ENCODE measurements around the gene FGF21.
A peak's percentile ranks its signal among the peaks of the same experiment; 100 is the strongest.
"Not testable (repeated sequence)": the region's sequence is repeated elsewhere in the genome, so short reads cannot be mapped to it uniquely, and the experiment has no call there.

The FGF21 gene

DNA sequence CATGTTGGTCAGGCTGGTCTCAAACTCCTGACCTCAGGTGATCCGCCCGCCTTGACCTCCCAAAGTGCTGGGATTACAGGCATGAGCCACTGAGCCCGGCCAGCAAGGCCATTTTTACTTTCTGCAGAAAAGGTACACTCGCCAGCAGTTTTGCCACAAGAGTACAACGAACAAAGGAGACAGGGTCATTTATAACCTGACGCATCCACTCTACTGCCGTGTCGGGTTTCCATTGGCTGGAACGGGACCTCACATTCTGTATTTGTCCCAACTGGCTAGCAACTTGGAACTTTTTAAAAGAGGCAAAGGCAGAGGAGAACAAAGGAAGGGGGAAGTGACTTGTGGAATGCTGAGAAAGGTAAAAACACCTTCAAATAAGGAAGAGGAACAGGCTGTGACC lies 32.0 kb downstream of the FGF21 start:
- DNase-seq (ENCODE audit: low spot score), result not testable (repeated sequence)

GRCh38 chr19:48793271-48793670 lies 37.9 kb downstream of the FGF21 start:
- no peak for DNase-seq (ENCODE audit: low spot score)

DNA sequence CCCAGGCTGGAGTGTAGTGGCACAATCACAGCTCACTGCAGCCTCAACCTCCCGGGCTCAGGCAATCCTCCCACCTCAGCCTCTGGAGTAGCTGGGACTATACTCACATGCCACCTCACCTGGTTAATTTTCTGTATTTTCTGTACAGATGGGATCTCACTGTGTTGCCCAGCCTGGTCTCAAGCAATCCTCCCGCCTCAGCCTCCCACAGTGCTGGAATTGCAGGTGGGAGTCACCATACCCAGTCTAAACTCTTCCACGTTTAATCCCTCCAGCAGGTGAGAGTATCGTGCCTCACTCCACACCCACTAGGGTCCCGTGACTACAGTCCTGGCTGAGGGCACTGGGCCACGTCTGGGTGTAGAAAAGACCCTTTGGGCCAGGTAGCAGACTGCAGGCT lies 39.0 kb downstream of the FGF21 start:
- no peak for DNase-seq (ENCODE audit: low spot score)

DNA sequence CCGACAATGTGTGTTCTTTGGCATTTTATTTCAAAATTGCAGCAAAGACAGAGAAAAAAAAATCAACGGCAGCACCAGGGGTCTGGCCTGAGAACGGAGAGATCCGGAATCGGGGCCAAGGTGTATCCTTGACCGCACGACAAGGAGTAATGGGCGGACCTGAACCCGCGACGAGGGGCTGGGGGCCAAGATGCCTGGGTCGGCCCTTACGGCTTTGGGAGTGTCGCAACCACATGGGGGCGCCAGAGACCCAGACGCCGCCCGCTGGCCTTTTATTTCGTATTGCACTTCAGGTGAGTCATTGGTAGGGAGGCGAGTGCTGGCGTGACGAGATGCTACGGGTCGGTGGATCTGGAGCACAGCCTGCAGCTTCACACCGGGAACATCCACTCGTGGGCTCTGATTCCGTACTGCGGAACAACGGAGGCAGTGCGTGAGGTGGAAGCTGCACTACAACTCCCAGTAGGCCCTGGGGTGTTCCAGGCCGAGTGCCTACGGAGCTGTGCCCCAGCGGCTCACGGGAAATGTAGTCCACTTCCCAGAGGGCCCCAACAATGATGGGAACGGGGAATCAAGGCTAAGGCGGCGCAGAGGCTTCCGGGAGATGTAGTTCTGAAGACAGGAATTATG lies 39.8 kb downstream of the FGF21 start:
- peak; percentile 85 for DNase-seq (ENCODE audit: low spot score)

GRCh38 chr19:48795685-48796070 lies 40.4 kb downstream of the FGF21 start:
- DNase-seq (ENCODE audit: low spot score), result no peak

- no peak for DNase-seq (ENCODE audit: low spot score)
Measured at GRCh38 chr19:48796298-48797083, 41.2 kb downstream of the FGF21 start.

- DNase-seq (ENCODE audit: low spot score), result no peak
Measured at GRCh38 chr19:48797103-48797502, 41.8 kb downstream of the FGF21 start.

DNA sequence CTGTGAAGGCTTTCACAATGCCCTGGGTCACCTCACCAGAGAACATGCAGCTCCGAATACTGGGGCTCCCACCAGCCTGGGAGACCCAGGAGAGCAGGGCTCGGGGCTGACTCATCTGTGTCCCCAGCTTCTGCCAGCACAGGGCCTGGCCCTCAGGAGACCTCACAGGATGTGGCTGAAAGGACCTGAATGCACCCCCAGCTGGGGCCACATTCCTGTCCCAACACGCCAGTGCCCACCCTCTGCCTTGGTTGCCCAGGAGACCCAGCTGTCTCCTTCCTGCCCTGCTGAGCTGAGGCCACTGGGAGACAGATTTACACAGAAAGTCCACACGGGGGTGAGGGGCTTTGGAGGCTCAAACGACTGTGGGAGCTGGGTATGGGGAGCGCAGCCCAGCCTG lies 43.6 kb downstream of the FGF21 start:
- DNase-seq (ENCODE audit: low spot score), result no peak

GRCh38 chr19:48799358-48800300 lies 44.3 kb downstream of the FGF21 start:
- no peak for DNase-seq (ENCODE audit: low spot score)

GRCh38 chr19:48802623-48803022 lies 47.3 kb downstream of the FGF21 start:
- no peak for DNase-seq (ENCODE audit: low spot score)

DNA sequence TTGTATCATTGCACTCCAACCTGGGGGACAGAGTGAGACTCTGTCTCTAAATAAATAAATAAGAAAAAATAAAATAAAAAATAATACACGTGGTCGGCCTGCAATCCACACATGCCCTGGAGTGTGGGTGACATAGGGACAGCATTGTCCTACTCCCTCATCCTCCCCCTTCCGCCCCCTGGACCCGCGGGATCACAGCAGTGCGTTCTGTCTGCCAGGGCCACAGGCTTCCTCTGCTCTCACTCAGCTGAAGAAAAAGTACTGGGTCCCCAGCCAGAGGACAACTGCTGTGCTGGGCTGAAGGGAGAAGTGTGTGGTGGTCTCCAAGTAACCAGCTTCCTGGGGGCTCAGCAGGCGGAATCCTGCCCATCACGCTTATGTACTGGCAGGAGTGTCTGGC lies 49.2 kb downstream of the FGF21 start:
- no peak for DNase-seq (ENCODE audit: low spot score)

DNA sequence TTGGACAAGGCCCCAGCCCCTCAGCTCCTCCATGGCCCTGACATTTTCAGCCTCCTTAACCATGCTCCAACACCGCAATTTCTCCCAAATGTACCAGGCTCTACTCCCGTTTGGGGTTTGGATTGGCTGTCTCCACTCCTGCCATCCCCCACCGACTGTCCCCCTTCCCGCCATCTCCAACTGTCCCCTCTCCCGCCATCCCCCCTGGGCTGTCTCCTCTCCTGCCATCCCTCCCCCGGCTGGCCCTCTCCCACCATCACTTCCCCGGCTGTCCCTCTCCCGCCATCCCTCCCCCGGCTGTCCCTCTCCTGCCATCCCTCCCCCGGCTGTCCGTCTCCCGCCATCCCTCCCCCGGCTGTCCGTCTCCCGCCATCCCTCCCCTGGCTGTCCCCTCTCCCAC lies 50.1 kb downstream of the FGF21 start:
- no peak for DNase-seq (ENCODE audit: low spot score)

DNA sequence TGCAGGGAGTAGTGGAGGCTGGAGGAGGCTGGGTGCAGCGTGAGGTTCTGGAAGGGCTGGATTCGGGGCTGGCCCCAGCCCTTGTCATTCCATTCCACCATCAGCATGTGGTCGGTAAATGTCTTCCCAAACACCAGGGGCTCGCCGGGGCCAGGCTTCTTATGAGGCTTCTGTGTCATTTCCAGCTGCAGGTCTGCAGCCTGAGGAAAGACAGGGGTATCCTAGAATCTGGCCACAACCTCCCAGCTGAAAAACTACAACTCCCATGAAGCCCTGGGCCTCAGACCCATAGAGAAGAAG lies 51.1 kb downstream of the FGF21 start:
- peak; percentile 26 for DNase-seq (ENCODE audit: low spot score)

- DNase-seq (ENCODE audit: low spot score), result no peak
Measured at GRCh38 chr19:48806818-48807589, 51.7 kb downstream of the FGF21 start.

DNA sequence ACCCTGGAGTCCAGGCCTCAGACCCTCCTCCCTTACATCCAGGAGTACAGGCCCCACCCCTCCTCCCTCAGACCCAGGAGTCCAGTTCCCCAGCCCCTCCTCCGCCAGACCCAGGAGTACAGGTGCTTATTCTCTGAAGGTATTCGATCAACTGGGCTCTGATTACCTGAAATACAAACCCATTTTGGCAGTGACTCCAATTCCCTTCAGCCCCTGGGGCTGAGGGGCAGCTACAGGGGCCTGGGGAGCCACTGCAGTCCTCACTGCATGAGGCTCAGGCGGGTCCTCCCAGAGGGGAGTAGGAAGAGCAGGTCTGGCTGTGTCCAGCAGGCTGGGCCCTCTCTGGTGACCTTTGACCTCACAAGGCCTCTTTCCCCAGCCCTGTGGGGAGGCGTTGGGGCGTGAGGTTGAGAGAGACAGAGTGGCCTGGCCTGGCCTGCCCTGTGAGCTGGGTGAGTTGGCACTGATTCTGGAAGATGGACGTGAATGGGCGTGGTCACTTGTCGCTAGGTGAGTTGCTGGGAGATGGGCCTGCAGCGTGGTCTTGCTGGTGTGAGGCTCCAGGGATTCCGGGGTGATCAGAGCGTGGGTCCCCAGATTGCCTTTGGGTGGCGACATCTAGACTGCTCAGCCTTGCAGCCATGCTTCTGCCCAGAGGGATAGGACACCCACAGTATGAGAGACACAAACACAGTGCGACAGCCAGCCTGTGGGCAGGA lies 52.4 kb downstream of the FGF21 start:
- DNase-seq (ENCODE audit: low spot score), result no peak
